Measurements from ENCODE around the gene MFSD2B. TPM values are rescaled to one million over a fixed set of nuclear protein-coding genes. Genes with fewer than 3 reads are reported as not detected.

MFSD2B gene
- total and polyA plus RNA-seq, 10 of the 15 experiments (the other 5 are each of a cell fraction or from before 2014, with no cell fraction given), result 0.07 to 0.51 (median 0.16) TPM; not detected in 4

DNA sequence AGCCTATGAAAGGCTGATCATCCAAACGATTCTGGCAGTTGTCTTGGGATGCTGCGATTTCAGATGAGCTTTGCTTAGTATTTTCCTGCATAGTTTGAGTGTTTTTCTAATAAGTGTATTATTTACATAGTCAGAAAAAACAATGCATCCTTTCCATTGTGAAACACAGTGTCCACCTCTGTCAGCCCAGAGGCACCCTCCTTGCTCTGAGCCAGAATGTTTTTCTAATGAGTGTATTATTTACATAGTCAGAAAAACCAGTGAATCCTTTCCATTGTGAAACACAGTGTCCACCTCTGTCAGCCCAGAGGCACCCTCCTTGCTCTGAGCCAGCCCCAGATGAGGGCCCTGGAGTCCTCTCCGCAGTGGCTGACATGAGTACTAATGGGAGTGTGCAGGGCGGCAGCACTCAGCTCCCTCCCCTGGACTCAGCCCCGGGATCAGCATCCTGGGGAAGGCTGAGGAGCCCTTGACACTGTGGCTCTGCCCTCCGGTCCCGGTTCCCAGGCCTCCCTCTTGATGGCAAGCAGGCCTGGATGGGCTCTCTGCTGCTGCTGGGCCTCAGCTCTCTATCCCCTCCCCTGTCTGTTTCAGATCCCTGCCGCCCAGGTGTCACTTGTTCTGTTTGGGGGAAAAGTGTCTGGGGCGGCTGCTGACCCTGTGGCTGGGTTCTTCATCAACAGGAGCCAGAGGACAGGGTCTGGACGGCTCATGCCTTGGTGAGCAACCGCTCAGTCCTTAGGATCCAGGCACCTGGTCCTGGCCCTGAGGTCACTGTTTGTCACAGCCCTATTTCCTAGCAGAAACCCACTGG, 5.9 kb downstream of the MFSD2B start:
- no peak; the same call in none of the 3 replicates for ATAC-seq
- no peak overlapping the region for H2AFZ ChIP-seq (ENCODE audit: control insufficient read depth, low read depth, low read length)
- ChIA-PET SMC1A (ENCODE audit: uncharacterized antibody, unreplicated experiment) (interaction anchor here (1.1 kb wide), 1 partner anchor 47 kb away, joined by 3 read pairs; no protein-coding TSS in a partner anchor), POLR2A (no interaction called here), RAD21 (ENCODE audit: unreplicated experiment) (no interaction called here), CTCF (interaction anchor here (0.6 kb wide), 1 partner anchor 17 kb away, joined by 3 read pairs; no protein-coding TSS in a partner anchor)
- H3K4me3 ChIP-seq, result no peak overlapping the region
- H4K20me1 ChIP-seq (ENCODE audit: control insufficient read depth, insufficient read depth), result no peaks in the 10 kb centered on the region
- no peaks in the 10 kb centered on the region for H3K4me1 ChIP-seq (ENCODE audit: control insufficient read depth, insufficient read depth, low read length)
- H3K9ac ChIP-seq (ENCODE audit: control insufficient read depth, insufficient read depth, low read length), result no peak overlapping the region
- TF ChIP-seq CHD1 (IDR thresholded peaks at IDR 0.05; ENCODE audit: low read depth, low read length), result no peak
- TF ChIP-seq ASH2L (IDR thresholded peaks at IDR 0.05; ENCODE audit: borderline replicate concordance, low read depth), result no peak
- TF ChIP-seq, protein P1, sequence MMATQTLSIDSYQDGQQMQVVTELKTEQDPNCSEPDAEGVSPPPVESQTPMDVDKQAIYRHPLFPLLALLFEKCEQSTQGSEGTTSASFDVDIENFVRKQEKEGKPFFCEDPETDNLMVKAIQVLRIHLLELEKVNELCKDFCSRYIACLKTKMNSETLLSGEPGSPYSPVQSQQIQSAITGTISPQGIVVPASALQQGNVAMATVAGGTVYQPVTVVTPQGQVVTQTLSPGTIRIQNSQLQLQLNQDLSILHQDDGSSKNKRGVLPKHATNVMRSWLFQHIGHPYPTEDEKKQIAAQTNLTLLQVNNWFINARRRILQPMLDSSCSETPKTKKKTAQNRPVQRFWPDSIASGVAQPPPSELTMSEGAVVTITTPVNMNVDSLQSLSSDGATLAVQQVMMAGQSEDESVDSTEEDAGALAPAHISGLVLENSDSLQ (IDR thresholded peaks at IDR 0.05), result no peak
- no peak for TF ChIP-seq RB1 (IDR thresholded peaks at IDR 0.05; ENCODE audit: borderline replicate concordance)
- TF ChIP-seq JUNB (IDR thresholded peaks at IDR 0.05), result no peak
- no peak for TF ChIP-seq FOS (IDR thresholded peaks at IDR 0.05; ENCODE audit: borderline replicate concordance, extremely low read depth, insufficient read length)
- intact Hi-C loops (cut with micrococcal nuclease; ENCODE audit: unreplicated experiment), result no loop called here
- peaks cover 0 to 8% of the 10 kb centered on the region in 2 experiments; a peak in 3 of 4 replicates for H3K27me3 ChIP-seq (replicated peaks in 1 of 2; ENCODE audit: control insufficient read depth in 2 of 2, insufficient read depth in 2 of 2, low read length in 1 of 2)
- no peak overlapping the region for H3K4me2 ChIP-seq (ENCODE audit: control insufficient read depth, insufficient read depth)
- H3K9me3 ChIP-seq (replicated peaks; ENCODE audit: control insufficient read depth, insufficient read depth, low read length), result no peaks in the 10 kb centered on the region
- 71% methylated on average over 11 of the region's 11 CpGs for WGBS (ENCODE audit: insufficient coverage, insufficient replicate concordance, low lambda C conversion rate, missing lambda C conversion rate)
- BruUV-seq (replicated peaks), result no TSS peak
- DNase-seq (ENCODE audit: low read depth, low spot score), result no peak
- no peak overlapping the region for H3K27ac ChIP-seq (ENCODE audit: control insufficient read depth, insufficient read depth)
- no peak for FAIRE-seq
- in situ Hi-C loops (cut with MboI), result no loop called here
- H3K79me2 ChIP-seq (ENCODE audit: control insufficient read depth, insufficient read depth, low read length), result no peaks in the 10 kb centered on the region
- no peaks in the 10 kb centered on the region for H3K36me3 ChIP-seq (ENCODE audit: control insufficient read depth in 2 of 2, insufficient read depth in 2 of 2, low read length in 1 of 2)
